ENCODE measurements around the gene GALNT18.

Gene GALNT18

GRCh38 chr11:11384829-11385228 lies 237.0 kb downstream of the GALNT18 start:
- Histone ChIP-seq H3K4me3 (ENCODE audit: insufficient read depth, low read length, poor library complexity, severe bottlenecking) (no peak overlapping the region), H3K27ac (ENCODE audit: low read depth, low read length) (no peak overlapping the region), H3K36me3 (ENCODE audit: low read length) (no peaks in the 10 kb centered on the region), H3K79me2 (ENCODE audit: insufficient read depth, low read length) (no peaks in the 10 kb centered on the region), H3K9me2 (replicated peaks; ENCODE audit: insufficient read depth, low read length) (no peaks in the 10 kb centered on the region), H4K20me1 (ENCODE audit: low read depth, low read length) (no peaks in the 10 kb centered on the region), H3K9me3 (ENCODE audit: insufficient read depth, low read length) (no peaks in the 10 kb centered on the region), H2AFZ (ENCODE audit: low read depth, low read length, severe bottlenecking) (no peak overlapping the region), H3K27me3 (ENCODE audit: low read length) (no peaks in the 10 kb centered on the region; the same call in 1 of the 2 replicates), H3K9ac (ENCODE audit: low read length) (no peak overlapping the region), H3F3A (ENCODE audit: insufficient read depth) (no peaks in the 10 kb centered on the region), H3K4me2 (ENCODE audit: low read depth, low read length, poor library complexity, severe bottlenecking) (no peak overlapping the region)
- no peak for TF ChIP-seq CTCF (IDR thresholded peaks at IDR 0.05; ENCODE audit: insufficient read depth, low read length, poor library complexity, severe bottlenecking)
- no peak for TF ChIP-seq EZH2phosphoT487 (conservative IDR thresholded peaks at IDR 0.05; ENCODE audit: low read length)

GRCh38 chr11:11383995-11384394 lies 237.8 kb downstream of the GALNT18 start:
- Histone ChIP-seq H4K20me1 (ENCODE audit: low read depth, low read length) (no peaks in the 10 kb centered on the region), H3K79me2 (ENCODE audit: insufficient read depth, low read length) (no peaks in the 10 kb centered on the region), H3K27me3 (ENCODE audit: low read length) (no peaks in the 10 kb centered on the region; the same call in 1 of the 2 replicates), H3K36me3 (ENCODE audit: low read length) (no peaks in the 10 kb centered on the region), H3K9me2 (replicated peaks; ENCODE audit: insufficient read depth, low read length) (no peaks in the 10 kb centered on the region), H3K9ac (ENCODE audit: low read length) (no peak overlapping the region), H2AFZ (ENCODE audit: low read depth, low read length, severe bottlenecking) (no peak overlapping the region), H3K4me2 (ENCODE audit: low read depth, low read length, poor library complexity, severe bottlenecking) (no peak overlapping the region), H3K9me3 (ENCODE audit: insufficient read depth, low read length) (no peaks in the 10 kb centered on the region), H3F3A (ENCODE audit: insufficient read depth) (no peaks in the 10 kb centered on the region), H3K27ac (ENCODE audit: low read depth, low read length) (no peak overlapping the region), H3K4me3 (ENCODE audit: insufficient read depth, low read length, poor library complexity, severe bottlenecking) (no peak overlapping the region)
- no peak for TF ChIP-seq CTCF (IDR thresholded peaks at IDR 0.05; ENCODE audit: insufficient read depth, low read length, poor library complexity, severe bottlenecking)
- no peak for TF ChIP-seq EZH2phosphoT487 (conservative IDR thresholded peaks at IDR 0.05; ENCODE audit: low read length)

GRCh38 chr11:11382858-11383532 lies 238.8 kb downstream of the GALNT18 start:
- Histone ChIP-seq H3K9me2 (replicated peaks; ENCODE audit: insufficient read depth, low read length) (no peaks in the 10 kb centered on the region), H3K79me2 (ENCODE audit: insufficient read depth, low read length) (no peaks in the 10 kb centered on the region), H3K9ac (ENCODE audit: low read length) (no peak overlapping the region), H3F3A (ENCODE audit: insufficient read depth) (no peaks in the 10 kb centered on the region), H3K27ac (ENCODE audit: low read depth, low read length) (no peak overlapping the region), H3K36me3 (ENCODE audit: low read length) (no peaks in the 10 kb centered on the region), H3K4me3 (ENCODE audit: insufficient read depth, low read length, poor library complexity, severe bottlenecking) (no peak overlapping the region), H3K4me2 (ENCODE audit: low read depth, low read length, poor library complexity, severe bottlenecking) (no peak overlapping the region), H3K27me3 (ENCODE audit: low read length) (no peaks in the 10 kb centered on the region), H3K9me3 (ENCODE audit: insufficient read depth, low read length) (no peaks in the 10 kb centered on the region), H4K20me1 (ENCODE audit: low read depth, low read length) (no peaks in the 10 kb centered on the region), H2AFZ (ENCODE audit: low read depth, low read length, severe bottlenecking) (no peak overlapping the region)
- TF ChIP-seq EZH2phosphoT487 (conservative IDR thresholded peaks at IDR 0.05; ENCODE audit: low read length): no peak
- TF ChIP-seq CTCF (IDR thresholded peaks at IDR 0.05; ENCODE audit: insufficient read depth, low read length, poor library complexity, severe bottlenecking): no peak

All from SU-DHL-6 (cell line).